ENCODE measurements around the gene CBX3. TPM values are rescaled to one million over a fixed set of nuclear protein-coding genes. Genes with fewer than 3 reads are reported as not detected.

The CBX3 gene
- total RNA-seq, 1 donor from 2014 or later = 32.1 TPM

DNA sequence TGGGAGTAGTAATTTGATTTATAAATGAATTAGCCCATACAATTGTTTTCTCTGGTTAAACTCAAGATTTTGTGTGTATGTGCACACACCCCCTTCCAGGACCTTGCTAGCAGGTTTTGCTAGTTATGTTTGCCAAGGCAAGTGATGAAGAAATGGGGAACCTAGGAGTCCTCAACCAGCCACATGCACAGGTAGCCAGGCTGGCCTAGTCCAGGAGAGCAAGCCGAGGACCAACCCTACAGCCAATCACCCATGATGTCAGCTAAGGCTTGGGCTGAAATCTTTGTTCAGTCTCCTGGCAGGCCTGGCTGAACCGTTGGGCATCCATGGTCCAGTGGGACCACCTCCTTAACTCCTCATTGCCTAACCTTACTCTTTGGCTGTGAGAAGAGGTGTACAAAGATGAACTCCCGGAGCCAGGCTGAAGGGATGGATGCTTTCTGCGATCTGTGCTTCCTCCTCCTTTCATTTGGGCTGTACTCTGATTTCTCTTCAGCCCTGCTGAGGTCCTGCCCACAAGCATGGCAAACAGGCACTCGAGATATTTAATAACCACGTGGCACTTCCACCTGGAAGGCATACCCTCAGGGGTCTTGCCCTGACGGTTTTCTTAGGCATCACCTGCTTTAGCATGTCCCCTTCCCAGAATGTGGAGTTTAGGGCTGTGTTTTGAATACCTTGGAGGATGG, 23.1 kb upstream of the CBX3 start:
- TF ChIP-seq, protein P1, sequence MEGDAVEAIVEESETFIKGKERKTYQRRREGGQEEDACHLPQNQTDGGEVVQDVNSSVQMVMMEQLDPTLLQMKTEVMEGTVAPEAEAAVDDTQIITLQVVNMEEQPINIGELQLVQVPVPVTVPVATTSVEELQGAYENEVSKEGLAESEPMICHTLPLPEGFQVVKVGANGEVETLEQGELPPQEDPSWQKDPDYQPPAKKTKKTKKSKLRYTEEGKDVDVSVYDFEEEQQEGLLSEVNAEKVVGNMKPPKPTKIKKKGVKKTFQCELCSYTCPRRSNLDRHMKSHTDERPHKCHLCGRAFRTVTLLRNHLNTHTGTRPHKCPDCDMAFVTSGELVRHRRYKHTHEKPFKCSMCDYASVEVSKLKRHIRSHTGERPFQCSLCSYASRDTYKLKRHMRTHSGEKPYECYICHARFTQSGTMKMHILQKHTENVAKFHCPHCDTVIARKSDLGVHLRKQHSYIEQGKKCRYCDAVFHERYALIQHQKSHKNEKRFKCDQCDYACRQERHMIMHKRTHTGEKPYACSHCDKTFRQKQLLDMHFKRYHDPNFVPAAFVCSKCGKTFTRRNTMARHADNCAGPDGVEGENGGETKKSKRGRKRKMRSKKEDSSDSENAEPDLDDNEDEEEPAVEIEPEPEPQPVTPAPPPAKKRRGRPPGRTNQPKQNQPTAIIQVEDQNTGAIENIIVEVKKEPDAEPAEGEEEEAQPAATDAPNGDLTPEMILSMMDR (IDR thresholded peaks at IDR 0.05) = no peak
- DNase-seq (ENCODE audit: low spot score in 2 of 2) = no peak

DNA sequence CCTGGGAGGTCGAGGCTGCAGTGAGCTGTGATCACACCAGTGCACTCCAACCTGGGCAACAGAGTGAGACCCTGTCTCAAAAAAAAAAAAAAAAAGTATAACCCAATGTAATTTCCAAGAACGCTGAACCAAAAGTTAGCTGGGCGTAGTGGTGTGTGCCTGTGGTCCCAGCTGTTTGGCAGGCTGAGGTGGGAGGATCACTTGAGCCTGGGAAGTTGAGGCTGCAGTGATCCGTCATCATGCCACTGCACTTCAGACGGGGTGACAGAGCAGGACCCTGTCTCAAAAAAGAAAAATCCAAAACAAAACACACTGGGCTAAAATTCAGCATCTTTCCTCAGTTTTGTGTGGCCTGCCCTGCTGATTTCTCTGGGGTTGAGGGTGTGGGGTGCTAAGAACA, 22.1 kb upstream of the CBX3 start:
- Histone ChIP-seq H3K4me1 (peaks cover 0 to 2% of the 10 kb centered on the region in 2 donors), H3K9me3 (no peaks in the 10 kb centered on the region), H3K27ac (no peak overlapping the region), H3K4me3 (no peak overlapping the region), H3K27me3 (no peaks in the 10 kb centered on the region), H3K36me3 (no peaks in the 10 kb centered on the region)
- intact Hi-C loops (cut with DNase I) = no loop called here
- TF ChIP-seq, protein P1 (IDR thresholded peaks at IDR 0.05) = no peak
- DNase-seq (ENCODE audit: low spot score in 2 of 2) = no peak

More for the DNA sequence above, 23.1 kb upstream of the CBX3 start:
- intact Hi-C loops (cut with DNase I) = no loop called here
- H3K4me1 ChIP-seq = peaks cover 0 to 2% of the 10 kb centered on the region in 2 donors
- H3K9me3 ChIP-seq = no peaks in the 10 kb centered on the region
- H3K36me3 ChIP-seq = no peaks in the 10 kb centered on the region
- no peak overlapping the region for H3K4me3 ChIP-seq
- no peak overlapping the region for H3K27ac ChIP-seq
- no peaks in the 10 kb centered on the region for H3K27me3 ChIP-seq

DNA sequence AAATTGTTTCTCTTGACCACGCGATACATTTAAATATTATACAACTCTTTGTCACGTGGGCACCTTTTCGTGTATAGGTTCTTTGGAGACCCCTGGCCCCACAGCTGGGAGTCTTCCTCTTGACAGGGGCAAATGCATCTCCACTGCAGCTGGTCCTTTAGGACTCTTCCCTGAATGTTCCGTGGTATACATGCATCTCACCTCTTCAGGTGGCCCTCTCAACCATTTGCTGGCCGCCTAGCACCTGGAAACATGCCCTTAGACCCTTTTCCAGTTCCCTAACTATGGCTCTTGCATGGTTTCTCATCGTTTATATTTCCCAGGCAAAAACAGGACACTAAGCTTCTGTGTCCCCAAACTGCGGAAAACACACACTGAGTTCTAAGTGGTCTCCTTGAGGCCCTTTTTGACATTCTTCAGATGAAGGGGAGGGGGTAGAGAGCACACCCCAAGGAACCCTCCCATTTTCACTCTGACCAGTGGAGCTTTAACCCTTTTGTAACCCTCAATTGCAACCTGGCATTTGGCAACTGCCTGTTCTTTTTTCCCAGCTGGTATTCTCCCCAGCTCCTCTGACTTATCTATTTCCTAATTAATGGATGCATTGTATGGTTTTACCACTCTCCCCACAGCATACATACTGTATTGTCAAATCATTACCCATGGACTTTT, 21.6 kb upstream of the CBX3 start:
- intact Hi-C loops (cut with DNase I) = no loop called here
- DNase-seq (ENCODE audit: low spot score in 2 of 2) = no peak
- Histone ChIP-seq H3K9me3 (no peaks in the 10 kb centered on the region), H3K36me3 (no peaks in the 10 kb centered on the region), H3K27ac (no peak overlapping the region), H3K27me3 (no peaks in the 10 kb centered on the region), H3K4me3 (no peak overlapping the region), H3K4me1 (peaks cover 0 to 2% of the 10 kb centered on the region in 2 donors)
- TF ChIP-seq, protein P1 (IDR thresholded peaks at IDR 0.05) = no peak

DNA sequence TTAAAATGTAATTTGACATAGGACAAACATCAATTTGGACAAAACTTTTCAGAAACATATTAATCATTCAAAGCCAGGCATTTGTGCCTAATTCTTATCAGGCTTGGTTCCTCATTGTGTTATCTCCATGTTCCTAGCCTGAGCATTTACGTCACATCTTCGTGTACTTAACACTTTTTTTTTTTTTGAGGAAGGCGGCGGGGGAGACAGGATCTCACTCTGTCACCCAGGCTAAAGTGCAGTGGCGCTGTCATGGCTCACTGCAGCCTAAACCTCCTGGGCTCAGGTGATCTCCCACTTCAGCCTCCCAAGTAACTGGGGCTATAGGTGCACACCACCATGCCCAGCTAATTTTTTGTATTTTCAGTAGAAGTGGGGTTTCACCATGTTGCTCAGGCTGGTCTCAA, 20.8 kb upstream of the CBX3 start:
- DNase-seq (ENCODE audit: low spot score in 2 of 2) = no peak
- peaks cover 0 to 2% of the 10 kb centered on the region in 2 donors for H3K4me1 ChIP-seq
- H3K27me3 ChIP-seq = no peaks in the 10 kb centered on the region
- intact Hi-C loops (cut with DNase I) = no loop called here
- H3K4me3 ChIP-seq = no peak overlapping the region
- H3K36me3 ChIP-seq = no peaks in the 10 kb centered on the region
- TF ChIP-seq, protein P1 (IDR thresholded peaks at IDR 0.05) = no peak
- no peak overlapping the region for H3K27ac ChIP-seq
- no peaks in the 10 kb centered on the region for H3K9me3 ChIP-seq

DNA sequence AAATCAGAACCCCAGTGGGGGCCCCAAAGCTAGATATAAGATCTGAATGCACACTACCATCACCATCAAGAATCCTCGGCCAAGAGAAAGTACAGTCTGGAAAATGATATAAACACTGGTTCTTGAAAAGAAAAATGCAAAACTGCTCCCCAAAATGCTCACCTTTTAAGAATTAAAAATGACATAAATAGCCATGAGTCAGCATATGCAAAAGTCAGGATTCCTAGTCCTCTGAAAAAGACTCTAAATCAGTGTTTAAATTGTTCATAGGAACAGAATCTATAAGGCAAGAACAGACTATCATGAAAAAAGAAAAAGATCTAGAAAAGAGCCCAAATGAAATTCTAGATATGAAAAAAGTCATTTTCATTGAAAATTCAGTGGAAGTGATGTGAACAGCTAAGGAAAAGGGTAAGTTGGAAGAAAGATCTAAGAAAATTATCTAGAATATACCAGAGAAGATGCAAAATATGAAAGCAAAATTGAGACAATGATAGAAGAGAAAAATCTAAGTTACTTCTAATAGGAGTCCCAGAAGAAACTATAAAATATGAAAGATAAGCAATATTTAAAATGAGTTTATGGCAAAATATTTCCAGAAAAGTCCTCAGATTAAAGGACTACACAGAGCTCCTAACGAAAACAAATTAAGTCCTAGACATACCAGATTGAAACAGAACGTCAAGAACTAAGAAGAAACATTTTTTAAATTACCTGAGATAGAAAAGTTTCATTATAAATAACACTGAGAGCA, 19.9 kb upstream of the CBX3 start:
- H3K27me3 ChIP-seq = no peaks in the 10 kb centered on the region
- DNase-seq (ENCODE audit: low spot score in 2 of 2) = no peak
- H3K27ac ChIP-seq = no peak overlapping the region
- H3K4me3 ChIP-seq = no peak overlapping the region
- peaks cover 0 to 3% of the 10 kb centered on the region in 2 donors for H3K36me3 ChIP-seq
- H3K9me3 ChIP-seq = no peaks in the 10 kb centered on the region
- H3K4me1 ChIP-seq = peaks cover 0 to 2% of the 10 kb centered on the region in 2 donors
- TF ChIP-seq, protein P1 (IDR thresholded peaks at IDR 0.05) = no peak
- intact Hi-C loops (cut with DNase I) = no loop called here
